GM19324 (cell line): ENCODE measurements around the gene BCL2L14.

Experiments
- ATAC-seq: cut with Tn5 transposase; IDR thresholded peaks from one replicate; pipeline ENCODE4 v1.9.1; 2021; ENCODE audit warnings: mild to moderate bottlenecking, moderate library complexity; ENCODE audit not compliant: unreplicated experiment, low FRiP score

The BCL2L14 gene

DNA sequence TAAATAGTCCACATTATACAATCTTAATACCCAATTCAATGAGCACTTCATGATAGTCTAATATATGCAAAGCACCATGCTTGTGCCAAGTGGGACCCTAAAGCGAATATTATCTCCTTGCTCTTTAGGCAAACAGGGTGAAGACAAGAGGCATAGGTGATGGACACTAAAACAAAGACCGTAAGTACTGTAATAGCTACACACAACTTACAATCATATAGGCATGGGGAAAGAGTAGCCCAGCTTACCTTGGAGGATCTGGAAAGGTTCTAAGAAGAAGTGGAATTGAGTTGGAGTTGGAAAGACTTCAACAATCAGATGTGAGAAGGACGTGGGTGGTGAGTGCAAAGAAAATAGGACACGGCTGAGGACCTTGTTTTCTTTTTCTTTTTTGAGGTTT, 19.1 kb upstream of the BCL2L14 start:
- no peak for ATAC-seq

GRCh38 chr12:12054993-12055392, 15.7 kb upstream of the BCL2L14 start:
- no peak for ATAC-seq

- no peak for ATAC-seq
Measured at GRCh38 chr12:12056951-12057350, 13.8 kb upstream of the BCL2L14 start.

GRCh38 chr12:12064596-12064995, 6.1 kb upstream of the BCL2L14 start:
- no peak for ATAC-seq

DNA sequence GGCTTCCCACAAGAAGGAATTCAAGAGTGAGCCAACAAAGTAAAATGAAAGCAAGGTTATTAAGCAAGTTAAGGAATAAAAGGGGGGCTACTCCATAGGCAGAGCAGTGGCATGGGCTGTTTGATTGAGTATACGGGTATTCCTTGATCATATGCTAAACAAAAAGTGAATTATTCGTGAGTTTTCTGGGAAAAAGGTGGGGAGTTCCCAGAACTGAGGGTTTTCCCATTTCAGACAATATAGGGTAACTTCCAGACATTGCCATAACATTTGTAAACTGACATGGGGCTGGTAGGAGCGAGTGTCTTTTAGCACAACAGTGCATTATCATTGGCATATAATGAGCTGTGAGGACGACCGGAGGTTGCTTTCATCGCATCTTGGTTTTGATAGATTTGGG, 2.0 kb upstream of the BCL2L14 start:
- no peak for ATAC-seq

- no peak for ATAC-seq
Measured at GRCh38 chr12:12069821-12070548, 754 bp upstream of the BCL2L14 start.

GRCh38 chr12:12072064-12072760, 1.5 kb downstream of the BCL2L14 start:
- peak; percentile 65 for ATAC-seq

DNA sequence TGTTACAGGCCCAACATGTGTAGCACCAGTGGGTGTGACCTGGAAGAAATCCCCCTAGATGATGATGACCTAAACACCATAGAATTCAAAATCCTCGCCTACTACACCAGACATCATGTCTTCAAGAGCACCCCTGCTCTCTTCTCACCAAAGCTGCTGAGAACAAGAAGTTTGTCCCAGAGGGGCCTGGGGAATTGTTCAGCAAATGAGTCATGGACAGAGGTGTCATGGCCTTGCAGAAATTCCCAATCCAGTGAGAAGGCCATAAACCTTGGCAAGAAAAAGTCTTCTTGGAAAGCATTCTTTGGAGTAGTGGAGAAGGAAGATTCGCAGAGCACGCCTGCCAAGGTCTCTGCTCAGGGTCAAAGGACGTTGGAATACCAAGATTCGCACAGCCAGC, 8.6 kb downstream of the BCL2L14 start:
- no peak for ATAC-seq

- ATAC-seq = no peak
Measured at GRCh38 chr12:12081836-12082497, 11.2 kb downstream of the BCL2L14 start.

- ATAC-seq = no peak
Measured at GRCh38 chr12:12083688-12084087, 12.9 kb downstream of the BCL2L14 start.

GRCh38 chr12:12086362-12086761, 15.6 kb downstream of the BCL2L14 start:
- ATAC-seq = no peak

GRCh38 chr12:12086973-12087692, 16.4 kb downstream of the BCL2L14 start:
- no peak for ATAC-seq

DNA sequence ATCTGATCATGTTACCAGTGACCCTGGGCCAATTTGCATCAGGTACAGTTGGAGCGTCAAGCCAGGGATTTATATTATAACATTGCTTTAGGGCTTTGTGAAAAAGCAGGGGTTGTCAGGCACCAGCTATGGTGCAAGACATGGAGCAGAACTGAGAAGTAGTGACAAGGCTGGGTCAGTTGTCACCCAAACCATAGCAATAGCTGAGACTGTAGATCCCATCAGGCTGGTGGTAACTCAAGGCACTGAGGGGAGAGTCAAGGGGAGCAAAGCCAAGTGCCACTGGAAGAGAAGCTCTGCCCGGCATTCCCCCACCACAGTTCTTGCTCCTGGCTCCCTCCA, 16.9 kb downstream of the BCL2L14 start:
- no peak for ATAC-seq

GRCh38 chr12:12088147-12088546, 17.4 kb downstream of the BCL2L14 start:
- ATAC-seq = no peak

DNA sequence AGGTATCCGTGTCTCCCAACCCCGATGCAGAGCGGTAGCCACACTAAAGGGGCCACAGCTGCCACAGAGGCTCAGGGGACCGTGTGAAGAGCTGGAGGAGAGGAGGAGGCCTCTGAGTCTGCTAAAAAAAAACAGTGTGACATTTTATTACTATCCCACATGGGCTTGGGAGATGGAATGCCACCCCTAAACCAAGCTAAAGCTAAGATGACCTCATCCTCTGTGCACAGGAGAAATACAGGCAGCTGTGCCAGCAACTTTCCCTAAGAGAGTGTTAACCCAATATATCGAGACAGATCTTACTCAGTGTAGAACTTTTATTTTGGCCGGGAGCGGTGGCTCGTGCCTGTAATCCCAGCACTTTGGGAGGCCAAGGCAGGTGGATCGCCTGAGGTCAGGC, 18.0 kb downstream of the BCL2L14 start:
- ATAC-seq = no peak

DNA sequence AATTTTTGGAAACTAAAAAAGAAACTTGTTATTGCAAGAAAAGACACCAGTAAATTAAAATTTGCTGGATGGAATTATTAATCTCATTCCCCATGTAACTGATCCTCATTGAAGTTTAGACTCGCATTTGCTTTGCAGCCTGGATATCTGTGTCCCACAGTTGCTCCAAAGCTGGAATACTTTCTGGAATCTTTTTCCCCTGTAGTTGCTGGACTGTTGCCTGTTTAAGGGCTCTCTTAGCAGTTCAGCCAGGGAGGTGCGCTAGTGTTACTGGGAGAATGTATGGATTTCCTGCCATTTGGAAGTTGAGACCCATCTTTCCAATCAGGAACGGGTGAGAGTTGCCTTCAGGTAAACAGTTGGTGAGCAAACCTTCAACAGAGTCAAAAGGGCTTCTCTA, 20.3 kb downstream of the BCL2L14 start:
- ATAC-seq = no peak

DNA sequence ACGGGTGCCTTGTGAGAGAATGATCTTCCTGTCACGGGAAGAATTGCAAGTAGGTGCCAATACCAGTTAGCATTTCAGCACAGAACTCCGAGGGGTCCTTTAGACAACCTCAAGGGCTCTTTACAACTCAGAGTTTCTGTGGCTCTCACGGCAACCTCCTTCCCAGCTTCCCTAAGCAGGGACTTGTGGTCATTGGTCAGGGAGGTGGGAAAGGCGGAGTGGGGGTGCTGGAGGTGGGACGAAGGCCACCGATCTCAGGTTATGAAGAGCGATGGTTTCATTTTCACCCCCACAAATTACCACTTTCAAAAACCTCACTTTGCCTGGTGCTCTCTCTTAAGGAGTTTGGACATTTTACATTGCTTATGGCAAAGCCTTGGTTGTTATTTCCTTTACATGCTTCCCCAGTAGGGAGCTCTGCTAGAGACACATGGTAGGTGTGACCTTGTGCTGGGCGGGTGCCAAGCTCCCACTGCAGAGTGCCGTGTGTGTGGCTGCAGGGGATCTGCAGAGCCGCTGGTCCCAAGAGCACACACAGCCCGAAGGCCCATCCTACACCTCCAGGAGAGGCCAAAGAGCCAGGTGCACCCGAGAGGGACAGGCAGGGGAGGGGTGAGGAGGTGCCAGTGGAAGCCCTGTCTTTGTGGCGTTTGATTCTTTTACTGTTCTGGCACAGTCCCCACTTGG, 21.4 kb downstream of the BCL2L14 start:
- no peak for ATAC-seq

- ATAC-seq = no peak
Measured at GRCh38 chr12:12094481-12094880, 23.7 kb downstream of the BCL2L14 start.

DNA sequence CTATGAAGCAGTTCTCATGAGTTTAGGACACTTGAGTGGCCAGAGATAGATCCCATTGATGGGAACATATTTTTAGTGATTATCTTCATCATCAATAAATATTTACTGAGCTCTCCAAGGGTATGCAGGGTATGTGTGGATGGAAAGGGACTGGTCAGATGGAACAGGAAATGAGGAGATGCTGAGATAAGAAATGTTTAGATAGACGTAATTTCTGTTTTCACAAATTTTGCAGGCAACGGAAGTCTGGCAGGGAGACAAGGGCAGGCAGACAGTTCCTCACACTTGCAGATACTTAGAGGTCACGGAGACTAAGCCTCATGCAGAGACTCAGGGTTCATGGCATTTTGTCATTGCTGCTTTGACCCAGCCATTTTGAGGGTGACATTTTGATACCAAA, 24.3 kb downstream of the BCL2L14 start:
- ATAC-seq = no peak

DNA sequence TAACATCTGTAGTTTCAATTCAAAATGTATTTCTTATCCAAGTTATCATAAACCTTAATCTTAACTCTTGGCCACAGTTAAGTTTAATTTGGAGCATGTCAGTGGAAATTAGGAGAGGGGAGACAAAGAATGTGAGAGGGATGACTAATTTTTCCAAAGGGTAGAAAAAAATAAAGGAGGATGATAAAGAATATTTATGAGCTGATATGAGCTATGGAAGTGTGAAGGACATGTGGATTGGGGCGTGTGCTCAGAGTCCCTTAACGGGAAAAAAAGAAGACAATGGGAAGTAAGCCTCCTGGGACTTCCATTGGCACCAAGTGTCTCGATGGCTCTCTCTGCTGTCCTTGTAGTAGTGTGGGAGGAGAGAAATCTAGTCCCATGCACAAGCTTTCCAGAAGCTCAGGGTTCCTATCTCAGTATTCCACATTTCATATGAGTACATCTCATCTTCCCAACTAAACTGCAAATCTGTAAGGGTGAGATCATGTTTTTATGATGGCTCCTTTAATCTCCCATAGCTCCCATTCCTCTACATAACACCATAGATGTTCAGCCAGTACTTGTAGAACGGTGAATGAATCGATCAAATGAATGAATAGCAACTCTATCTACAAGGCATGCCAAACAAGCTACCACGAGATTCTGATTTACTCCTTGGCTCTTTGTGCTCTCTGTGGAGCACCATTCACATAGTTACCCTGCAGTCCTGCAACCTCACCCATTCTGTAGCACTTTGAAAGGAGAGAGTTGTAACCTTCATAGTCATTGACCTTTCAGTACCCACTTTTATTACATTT, 27.4 kb downstream of the BCL2L14 start:
- no peak for ATAC-seq
